IPS-18a (cell line): ENCODE data around the gene ASTN2.

Experiments used
- H3K27ac ChIP-seq: one replicate; pipeline ENCODE4 v1.5.1; 2013; ENCODE audit warnings: low read length
- H3K27me3 ChIP-seq: one replicate; pipeline ENCODE4 v1.6.1; 2013; ENCODE audit warnings: mild to moderate bottlenecking, low read length; ENCODE audit not compliant: control insufficient read depth, insufficient read depth
- H3K36me3 ChIP-seq: one replicate; pipeline ENCODE4 v1.6.1; 2013; ENCODE audit warnings: low read depth, low read length; ENCODE audit not compliant: control insufficient read depth
- H3K4me1 ChIP-seq: one replicate; pipeline ENCODE4 v1.6.1; 2013; ENCODE audit warnings: low read depth, low read length; ENCODE audit not compliant: control insufficient read depth
- H3K4me3 ChIP-seq: one replicate; pipeline ENCODE4 v1.5.1; 2013; ENCODE audit warnings: low read length
- H3K9ac ChIP-seq: one replicate; pipeline ENCODE4 v1.6.1; 2013; ENCODE audit warnings: mild to moderate bottlenecking, low read length, moderate library complexity
- H3K9me3 ChIP-seq: one replicate; pipeline ENCODE4 v1.6.1; 2013; ENCODE audit warnings: low read depth, low read length; ENCODE audit not compliant: control insufficient read depth

ASTN2 gene

DNA sequence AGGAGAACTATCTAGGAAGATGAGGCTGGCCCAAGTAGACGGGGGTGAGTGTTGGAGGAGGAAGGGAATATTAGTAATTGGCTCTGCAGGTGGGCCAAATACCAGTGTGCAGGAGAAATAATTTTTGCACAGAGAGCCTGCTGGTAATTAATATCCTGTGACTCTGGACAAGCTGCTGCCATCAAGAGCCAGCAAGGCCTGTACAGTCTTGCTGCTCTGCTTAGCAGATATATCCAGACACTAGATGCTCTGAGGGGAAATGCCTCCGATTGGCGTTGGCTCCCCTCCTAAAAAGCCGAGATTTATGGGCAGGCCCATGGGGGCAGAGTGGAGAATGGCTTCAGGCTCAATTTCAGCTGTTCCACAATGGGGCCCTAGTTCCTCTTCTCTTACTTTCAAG is 29.6 kb upstream of the ASTN2 start:
- Histone ChIP-seq H3K27ac (no peak overlapping the region), H3K4me3 (no peak overlapping the region), H3K9ac (no peak overlapping the region), H3K4me1 (no peaks in the 10 kb centered on the region), H3K36me3 (no peaks in the 10 kb centered on the region), H3K27me3 (no peaks in the 10 kb centered on the region), H3K9me3 (no peaks in the 10 kb centered on the region)

GRCh38 chr9:117437283-117437682 is 22.4 kb upstream of the ASTN2 start:
- Histone ChIP-seq H3K9me3 (no peaks in the 10 kb centered on the region), H3K4me3 (no peak overlapping the region), H3K36me3 (no peaks in the 10 kb centered on the region), H3K4me1 (no peaks in the 10 kb centered on the region), H3K27me3 (no peaks in the 10 kb centered on the region), H3K27ac (no peak overlapping the region), H3K9ac (no peak overlapping the region)

- Histone ChIP-seq H3K4me1 (no peaks in the 10 kb centered on the region), H3K9ac (no peak overlapping the region), H3K9me3 (no peaks in the 10 kb centered on the region), H3K27me3 (no peaks in the 10 kb centered on the region), H3K27ac (no peak overlapping the region), H3K36me3 (no peaks in the 10 kb centered on the region), H3K4me3 (no peak overlapping the region)
These were observed 20.9 kb upstream of the ASTN2 start for GRCh38 chr9:117435630-117436261.

DNA sequence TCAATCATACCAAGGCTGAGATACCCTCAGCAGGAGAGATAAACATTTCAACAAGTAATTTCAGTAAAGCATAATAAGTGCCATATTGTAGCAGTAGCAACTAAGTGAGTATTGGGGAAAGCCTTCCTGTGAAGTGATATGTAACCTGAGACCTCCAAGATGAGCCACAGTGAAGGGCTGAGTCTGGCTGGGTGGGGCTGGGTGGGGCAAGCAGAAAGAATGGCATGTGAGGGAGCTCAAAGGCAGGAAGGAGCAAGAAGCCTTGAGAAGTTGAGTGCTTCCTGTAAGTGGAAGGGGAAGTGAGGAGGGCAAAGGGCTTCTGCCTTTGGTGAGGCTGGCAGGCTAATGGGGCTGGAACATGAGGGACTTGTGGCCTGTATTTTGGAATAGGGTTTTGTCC is 19.7 kb upstream of the ASTN2 start:
- Histone ChIP-seq H3K9me3 (no peaks in the 10 kb centered on the region), H3K4me3 (no peak overlapping the region), H3K4me1 (no peaks in the 10 kb centered on the region), H3K9ac (no peak overlapping the region), H3K36me3 (no peaks in the 10 kb centered on the region), H3K27ac (no peak overlapping the region), H3K27me3 (no peaks in the 10 kb centered on the region)

DNA sequence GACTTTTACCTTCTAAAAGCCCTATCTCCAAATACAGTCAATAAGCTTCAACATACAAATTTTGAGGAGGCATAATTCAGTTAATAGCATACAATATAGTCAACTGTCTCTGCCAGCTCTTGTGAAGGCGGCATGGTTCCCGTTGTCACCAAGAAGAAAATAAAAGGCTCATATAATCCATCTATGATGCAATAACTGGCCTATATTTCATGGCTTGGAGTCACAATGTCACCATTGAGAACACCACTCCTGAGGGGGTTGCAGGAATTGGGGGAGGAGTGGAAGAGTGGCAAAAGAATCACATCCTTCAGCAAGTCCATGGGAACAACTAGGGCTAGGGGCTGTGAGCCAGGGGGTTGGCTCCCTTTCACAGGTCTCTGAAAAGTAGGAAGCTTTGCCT is 16.0 kb upstream of the ASTN2 start:
- H3K9ac ChIP-seq: no peak overlapping the region
- H3K4me1 ChIP-seq: no peaks in the 10 kb centered on the region
- H3K27me3 ChIP-seq: no peaks in the 10 kb centered on the region
- no peak overlapping the region for H3K27ac ChIP-seq
- no peaks in the 10 kb centered on the region for H3K36me3 ChIP-seq
- no peaks in the 10 kb centered on the region for H3K9me3 ChIP-seq
- no peak overlapping the region for H3K4me3 ChIP-seq

DNA sequence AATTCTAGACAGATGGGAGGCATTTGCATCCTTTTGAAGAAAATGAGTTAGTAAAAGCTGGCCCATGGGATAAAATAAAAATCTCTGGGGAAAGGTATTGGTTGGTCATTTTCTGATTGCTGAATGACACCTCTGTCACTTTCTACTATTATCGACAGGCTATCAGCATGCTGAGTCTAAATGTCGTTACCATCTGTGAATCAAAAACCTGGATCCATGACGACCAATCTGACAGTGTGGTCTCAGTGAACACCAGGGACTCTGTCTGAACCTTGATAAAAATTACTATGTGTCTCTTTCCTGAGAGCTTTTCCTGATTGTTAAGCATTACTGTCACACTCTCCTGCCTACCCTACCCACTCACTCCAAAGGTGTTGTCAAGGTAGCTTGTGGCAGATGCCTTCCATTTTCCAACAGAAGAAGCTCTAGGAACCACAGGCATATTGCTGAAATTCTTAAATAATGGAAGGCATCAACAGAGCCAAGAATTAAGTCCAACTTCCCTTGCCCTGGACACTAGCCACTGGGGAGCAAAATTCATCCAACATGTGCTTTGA is 12.6 kb upstream of the ASTN2 start:
- Histone ChIP-seq H3K4me1 (no peaks in the 10 kb centered on the region), H3K27ac (no peak overlapping the region), H3K9ac (no peak overlapping the region), H3K4me3 (no peak overlapping the region), H3K27me3 (no peaks in the 10 kb centered on the region), H3K36me3 (no peaks in the 10 kb centered on the region), H3K9me3 (no peaks in the 10 kb centered on the region)

GRCh38 chr9:117425566-117425965 is 10.7 kb upstream of the ASTN2 start:
- H3K4me3 ChIP-seq: no peak overlapping the region
- H3K27me3 ChIP-seq: no peaks in the 10 kb centered on the region
- no peaks in the 10 kb centered on the region for H3K9me3 ChIP-seq
- no peaks in the 10 kb centered on the region for H3K4me1 ChIP-seq
- H3K27ac ChIP-seq: no peak overlapping the region
- no peaks in the 10 kb centered on the region for H3K36me3 ChIP-seq
- no peak overlapping the region for H3K9ac ChIP-seq

GRCh38 chr9:117424291-117424690 is 9.4 kb upstream of the ASTN2 start:
- Histone ChIP-seq H3K4me3 (no peak overlapping the region), H3K36me3 (no peaks in the 10 kb centered on the region), H3K4me1 (no peaks in the 10 kb centered on the region), H3K27me3 (peaks cover 10% of the 10 kb centered on the region), H3K9me3 (no peaks in the 10 kb centered on the region), H3K9ac (no peak overlapping the region), H3K27ac (no peak overlapping the region)

GRCh38 chr9:117418111-117418510 is 3.3 kb upstream of the ASTN2 start:
- H3K27me3 ChIP-seq: peaks cover 65% of the 10 kb centered on the region
- no peak overlapping the region for H3K27ac ChIP-seq
- H3K36me3 ChIP-seq: no peaks in the 10 kb centered on the region
- no peak overlapping the region for H3K4me3 ChIP-seq
- H3K9me3 ChIP-seq: no peaks in the 10 kb centered on the region
- H3K4me1 ChIP-seq: peaks cover 10% of the 10 kb centered on the region
- H3K9ac ChIP-seq: no peak overlapping the region

DNA sequence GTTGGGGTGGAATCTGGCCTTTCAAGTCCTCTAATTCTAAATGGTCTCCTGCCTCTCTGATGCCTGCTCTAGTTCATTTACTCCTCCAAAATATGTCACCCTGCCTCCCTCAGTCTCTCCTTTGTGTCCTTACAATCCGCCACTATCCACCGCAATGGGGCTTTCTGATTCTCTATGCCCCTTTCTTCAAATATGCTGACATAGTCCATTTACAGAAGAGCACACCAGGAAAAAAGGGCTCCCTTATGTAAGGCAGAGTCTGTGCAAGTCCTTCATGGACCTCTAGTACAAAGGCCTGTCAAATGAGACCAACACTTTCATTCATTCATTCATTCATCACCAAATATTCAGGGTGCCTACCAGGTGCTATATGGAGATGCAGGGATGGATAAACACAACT is 2.0 kb upstream of the ASTN2 start:
- Histone ChIP-seq H3K4me1 (peaks cover 17% of the 10 kb centered on the region), H3K9me3 (no peaks in the 10 kb centered on the region), H3K4me3 (no peak overlapping the region), H3K9ac (no peak overlapping the region), H3K27me3 (peaks cover 77% of the 10 kb centered on the region), H3K27ac (no peak overlapping the region), H3K36me3 (no peaks in the 10 kb centered on the region)

DNA sequence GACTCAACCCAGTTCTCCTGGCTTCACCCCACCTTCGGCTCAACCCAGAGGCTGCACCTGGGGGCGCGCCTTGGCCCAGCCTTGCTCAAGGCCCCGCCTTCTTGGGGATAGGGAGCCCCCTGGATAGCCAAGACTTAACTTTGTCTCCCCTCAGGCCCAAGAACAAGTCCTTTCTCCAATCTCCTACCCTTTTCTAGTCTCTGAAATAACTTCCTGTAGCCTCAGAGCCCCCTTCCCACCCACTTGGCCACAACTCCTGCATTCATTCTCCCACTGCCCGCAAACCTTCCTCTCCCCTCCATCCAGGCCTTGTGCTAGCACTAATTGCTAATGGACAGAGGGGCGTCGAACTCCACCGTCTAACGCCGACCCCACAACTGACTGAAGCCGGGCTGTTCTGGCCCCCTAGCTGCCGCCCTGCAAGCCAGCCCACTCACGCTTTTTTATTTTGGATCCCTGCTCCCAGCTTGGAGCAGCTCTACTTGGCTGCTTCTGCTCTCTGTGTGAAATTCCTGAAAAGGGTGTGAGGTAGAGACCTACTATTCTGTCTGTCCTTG is 579 bp upstream of the ASTN2 start:
- Histone ChIP-seq H3K27me3 (peaks cover 77% of the 10 kb centered on the region), H3K4me1 (peaks cover 17% of the 10 kb centered on the region)

More for the DNA sequence above, 579 bp upstream of the ASTN2 start:
- Histone ChIP-seq H3K27ac (no peak overlapping the region), H3K36me3 (no peaks in the 10 kb centered on the region), H3K9me3 (no peaks in the 10 kb centered on the region), H3K9ac (no peak overlapping the region), H3K4me3 (peak overlapping the region; percentile 61)
